Subcutaneous adipose tissue (tissue), 4 donors: ENCODE measurements around the gene HS3ST2. TPM values are rescaled to one million over a fixed set of nuclear protein-coding genes. Genes with fewer than 3 reads are reported as not detected.

Source experiments
- CTCF ChIP-seq: fragments of 450-650 bp; IDR thresholded peaks from one replicate; pipeline ENCODE4 v1.5.1; 2016; ENCODE audit warnings: low read depth, mild to moderate bottlenecking, control low read depth, antibody characterized with exemption, moderate library complexity
- total RNA-seq, 4 donors: library from RNA; depleted of rRNA; stranded (reverse); fragments of >200 nt; gene quantifications; one replicate each; pipeline ENCODE4 v1.1.0, GENCODE V29; 2016

Gene HS3ST2
- total RNA-seq, 4 donors from 2014 or later, result 4.7 to 12.2 (median 6.3) TPM

DNA sequence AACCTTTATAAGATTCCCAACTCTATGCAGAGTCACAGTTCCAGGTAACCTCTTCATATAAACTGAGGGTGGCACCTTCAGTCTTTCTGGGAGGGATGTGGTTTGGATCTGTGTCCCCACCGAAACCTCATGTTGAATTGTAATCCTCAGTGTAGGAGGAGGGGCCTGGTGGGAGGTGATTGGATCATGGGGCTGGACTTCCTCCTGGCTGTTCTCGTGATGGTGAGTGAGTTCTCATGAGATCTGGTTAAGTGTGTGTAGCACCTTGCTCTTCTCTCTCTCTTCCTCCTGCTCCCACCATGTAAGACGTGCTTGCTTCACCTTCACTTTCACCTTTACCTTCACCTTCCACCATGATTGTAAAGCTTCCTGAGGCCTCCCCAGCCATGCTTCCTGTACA is 30.5 kb downstream of the HS3ST2 start:
- no peak for TF ChIP-seq CTCF

- TF ChIP-seq CTCF, result no peak
Observed at GRCh38 chr16:22847100-22847499, 33.1 kb downstream of the HS3ST2 start.

DNA sequence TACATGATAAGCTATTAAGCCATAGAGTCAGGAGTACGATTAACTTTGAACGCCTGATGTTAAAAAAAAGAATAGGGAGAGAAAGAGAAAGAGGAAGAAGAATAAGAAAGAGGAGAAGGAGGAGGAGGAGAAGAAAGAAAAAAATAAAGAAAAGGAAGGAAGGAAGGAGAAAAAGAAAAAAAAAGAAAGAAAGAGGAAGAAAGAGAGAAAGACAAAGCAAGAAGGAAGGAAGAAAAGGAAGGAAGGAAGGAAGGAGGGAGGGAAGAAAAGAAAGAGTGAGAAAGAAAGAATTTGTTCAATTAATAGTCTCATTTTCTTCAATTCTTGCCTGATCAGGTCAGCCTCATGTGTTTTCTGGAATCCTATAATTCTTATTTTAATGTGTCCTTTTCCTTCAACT is 33.7 kb downstream of the HS3ST2 start:
- no peak for TF ChIP-seq CTCF

DNA sequence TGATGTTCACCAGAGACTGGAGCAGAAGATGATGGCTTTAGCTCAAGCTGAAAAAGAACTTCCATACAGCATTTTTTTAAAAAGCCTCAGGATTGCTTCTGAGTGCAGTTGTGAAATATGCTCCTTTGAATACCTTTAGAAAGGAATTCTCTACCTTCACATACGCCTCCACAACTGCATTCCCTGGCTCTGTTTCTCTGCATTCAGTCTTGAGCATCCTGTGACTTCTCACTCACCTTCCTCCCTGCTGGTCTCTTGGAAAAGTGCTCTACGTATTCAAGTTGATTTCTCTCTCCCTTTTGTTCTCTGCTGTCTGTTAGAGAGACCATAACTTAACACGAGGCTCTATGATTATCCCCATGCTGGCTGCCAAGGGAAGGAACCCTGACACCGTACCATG is 34.5 kb downstream of the HS3ST2 start:
- no peak for TF ChIP-seq CTCF

DNA sequence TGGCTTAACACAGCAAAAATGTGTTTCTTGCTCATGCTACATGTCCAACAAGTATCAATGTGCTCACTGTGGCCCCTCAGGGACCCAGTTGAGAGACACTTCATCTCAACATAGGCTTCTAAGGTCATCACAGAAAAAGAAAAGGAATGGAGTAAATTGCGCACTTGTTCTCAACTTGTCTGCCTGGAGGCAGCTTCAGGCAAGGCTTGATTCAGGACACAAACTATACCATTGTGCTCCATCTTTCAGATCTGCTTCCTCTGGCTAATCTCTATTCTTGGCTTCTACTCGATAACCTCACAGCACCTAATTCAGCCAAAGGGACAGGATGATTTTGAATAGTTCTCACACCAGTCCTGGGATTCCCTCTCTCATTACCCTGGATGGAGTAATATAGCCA is 35.6 kb downstream of the HS3ST2 start:
- TF ChIP-seq CTCF, result no peak

DNA sequence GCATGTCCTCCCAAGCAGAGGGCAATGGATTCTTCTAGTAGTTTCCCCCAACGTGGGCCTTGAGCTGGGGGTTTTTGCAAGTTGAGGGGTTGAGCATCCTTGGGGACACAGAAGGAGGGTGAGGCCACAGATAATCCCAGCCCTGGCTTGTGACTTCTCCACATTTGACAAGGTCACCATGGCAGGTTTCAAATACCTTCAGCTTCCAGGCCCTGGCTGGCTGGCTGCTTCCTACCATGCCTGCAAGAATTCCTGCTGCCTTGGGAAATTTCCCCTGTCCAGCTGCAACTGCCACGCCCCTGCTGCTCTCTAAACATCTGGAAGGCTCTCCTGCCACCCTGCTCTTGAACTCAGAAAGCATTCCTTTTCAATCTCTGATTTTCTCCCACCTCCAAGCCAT is 41.3 kb downstream of the HS3ST2 start:
- TF ChIP-seq CTCF, result no peak

- TF ChIP-seq CTCF, result no peak
Observed at GRCh38 chr16:22857296-22858025, 43.5 kb downstream of the HS3ST2 start.
